Transverse colon (tissue), 4 donors: Measurements from ENCODE around the gene CELSR2. TPM values are rescaled to one million over a fixed set of nuclear protein-coding genes. Genes with fewer than 3 reads are reported as not detected.

ENCODE experiments used
- DNase-seq: peaks from one replicate; pipeline ENCODE4 v3.0.0-alpha.2; 2019
- H3K27ac ChIP-seq, 4 donors: fragments of 200-600 bp; sonication (generic); 2 replicates each; pipeline ENCODE4 v1.5.1; 2016 to 2018; ENCODE audit warnings: inconsistent platforms in 4 of 4
- H3K27me3 ChIP-seq: fragments of 200-600 bp; sonication (generic); 2 replicates; pipeline ENCODE4 v1.5.1; 2017; ENCODE audit warnings: inconsistent platforms
- H3K36me3 ChIP-seq, 4 donors: fragments of 200-600 bp; sonication (generic); 2 replicates each; pipeline ENCODE4 v1.5.1; 2017 to 2019; ENCODE audit warnings: inconsistent platforms in 4 of 4
- H3K4me1 ChIP-seq, 4 donors: fragments of 200-600 bp; sonication (generic); 2 replicates each; pipeline ENCODE4 v1.5.1; 2017 to 2020; ENCODE audit warnings: inconsistent platforms in 4 of 4
- H3K4me3 ChIP-seq, 4 donors: fragments of 200-600 bp; sonication (generic); 1 replicate in 1 of 4; 2 replicates in 3 of 4; pipeline versions ENCODE4 v1.5.1 to v1.6.1; 2017 to 2019; ENCODE audit warnings: inconsistent platforms in 4 of 4
- H3K9me3 ChIP-seq, 2 donors: fragments of 200-600 bp; sonication (generic); 2 replicates each; pipeline ENCODE4 v1.5.1; 2017 to 2019; ENCODE audit warnings: inconsistent platforms in 2 of 2
- CTCF ChIP-seq, 5 experiments: fragments of 200-600 bp in 3 of 5; fragments of 450-650 bp in 2 of 5; sonication (generic) in 3 of 5; IDR thresholded peaks; 1 replicate in 2 of 5; 2 replicates in 3 of 5; pipeline ENCODE4 v1.5.1; 2016 to 2017; ENCODE audit warnings: antibody characterized with exemption in 5 of 5, inconsistent platforms in 3 of 5, mild to moderate bottlenecking in 2 of 5, moderate library complexity in 1 of 5
- EP300 ChIP-seq: sonication (generic); formaldehyde crosslinking; IDR thresholded peaks from one replicate; pipeline ENCODE4 v1.6.1; 2017; ENCODE audit warnings: antibody characterized with exemption, low read depth
- POLR2A ChIP-seq: fragments of 450-650 bp; IDR thresholded peaks from one replicate; pipeline ENCODE4 v1.6.1; 2016; ENCODE audit warnings: antibody characterized with exemption, mild to moderate bottlenecking, moderate library complexity
- POLR2AphosphoS5 ChIP-seq, 3 donors: sonication (generic); formaldehyde crosslinking; IDR thresholded peaks; one replicate each; pipeline ENCODE4 v1.6.1; 2016; ENCODE audit warnings: antibody characterized with exemption in 3 of 3
- WGBS, 2 donors: methylation state at CpG; one replicate each; pipeline ENCODE4 v1.1.5; 2018; ENCODE audit warnings: low coverage in 1 of 2; 5-methylcytosine and 5-hydroxymethylcytosine counted together
- in situ Hi-C, 4 donors: fragments of 200-750 bp; cut with MboI; loops; one replicate each; pipeline versions ENCODE4 v1.15.0 to v1.15.1; 2017; ENCODE audit warnings: low sequenced_read_pairs in 3 of 4, low pct_ligation_motif_present in 1 of 4, low pct_unique_long_range_greater_than_20kb in 1 of 4
- intact Hi-C: fragments of 100-400 bp; cut with DNase I; formaldehyde crosslinking; loops from one replicate; pipeline ENCODE4 v1.15.1; 2023; ENCODE audit warnings: low total_unique reads
- total RNA-seq, 4 donors: library from RNA; depleted of rRNA; stranded (reverse); fragments of >200 nt; gene quantifications; one replicate each; pipeline ENCODE4 v1.1.0, GENCODE V29; 2016

Gene CELSR2
- total RNA-seq, 4 donors from 2014 or later, result 1.8 to 3.7 (median 3.2) TPM

DNA sequence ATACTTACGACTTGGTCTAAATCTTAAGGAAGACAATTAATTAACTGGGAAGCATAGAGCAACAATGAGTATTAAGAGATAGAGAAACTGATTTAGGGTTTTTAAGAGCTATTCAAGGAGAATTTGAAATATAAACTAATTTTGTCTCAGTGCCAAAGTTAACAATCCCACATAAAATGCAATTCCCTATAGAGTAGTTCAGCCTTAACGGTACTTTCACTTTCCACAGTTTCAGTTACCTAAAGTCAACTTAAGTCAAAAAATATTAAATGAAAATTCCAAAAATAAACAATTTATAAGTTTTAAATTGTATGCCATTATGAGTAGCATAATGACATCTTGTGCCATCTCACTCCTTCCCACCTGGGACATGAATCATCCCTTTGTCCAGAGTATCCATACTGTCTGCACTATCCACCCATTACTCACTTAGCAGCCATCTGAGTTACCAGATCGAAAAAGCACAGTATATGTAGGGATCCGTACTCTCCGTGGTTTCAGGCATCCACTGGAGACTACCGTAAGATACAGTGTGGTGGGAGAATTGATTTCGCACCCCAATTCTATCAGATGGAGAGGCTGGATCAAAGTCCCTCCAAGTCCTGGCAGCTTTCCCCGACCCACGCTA is 40.4 kb upstream of the CELSR2 start:
- WGBS, 2 donors, result 38 to 46% methylated on average over 5 to 9 of the region's 9 CpGs
- TF ChIP-seq CTCF (IDR thresholded peaks at IDR 0.05), result no peak
- TF ChIP-seq POLR2AphosphoS5 (IDR thresholded peaks at IDR 0.05), result no peak
- TF ChIP-seq EP300, result no peak
- no peak for TF ChIP-seq POLR2A
- Histone ChIP-seq H3K4me1 (peaks cover 0 to 18% (median 3%) of the 10 kb centered on the region in 4 donors), H3K27ac (no peak overlapping the region), H3K4me3 (peak overlapping the region in 1 of 4 donors; percentile 15), H3K9me3 (no peaks in the 10 kb centered on the region), H3K36me3 (no peaks in the 10 kb centered on the region), H3K27me3 (no peaks in the 10 kb centered on the region)
- no peak for DNase-seq
- intact Hi-C loops, result loop anchor here (1.0 kb wide), 1 partner anchor 38 kb away; no protein-coding TSS in a partner anchor
- in situ Hi-C loops, result no loop called here

GRCh38 chr1:109210058-109210457 is 39.3 kb upstream of the CELSR2 start:
- TF ChIP-seq CTCF (IDR thresholded peaks at IDR 0.05) (no peak), EP300 (no peak), POLR2A (no peak), POLR2AphosphoS5 (IDR thresholded peaks at IDR 0.05) (no peak)
- intact Hi-C loops, result no loop called here
- H3K27ac ChIP-seq, result no peak overlapping the region
- peaks cover 2 to 22% (median 6%) of the 10 kb centered on the region in 4 donors for H3K4me1 ChIP-seq
- H3K36me3 ChIP-seq, result no peaks in the 10 kb centered on the region
- no peaks in the 10 kb centered on the region for H3K27me3 ChIP-seq
- H3K4me3 ChIP-seq, result no peak overlapping the region
- H3K9me3 ChIP-seq, result no peaks in the 10 kb centered on the region
- in situ Hi-C loops, result no loop called here
- no peak for DNase-seq
- WGBS, 2 donors, result 74 to 80% methylated on average over 5 to 8 of the region's 8 CpGs

GRCh38 chr1:109213345-109213823 is 36.0 kb upstream of the CELSR2 start:
- DNase-seq, result no peak
- intact Hi-C loops (no loop called here), in situ Hi-C loops (no loop called here)
- 22 to 40% methylated on average over 7 to 10 of the region's 10 CpGs for WGBS, 2 donors
- H3K4me1 ChIP-seq, result peaks cover 19 to 55% (median 32%) of the 10 kb centered on the region in 4 donors
- H3K27me3 ChIP-seq, result no peaks in the 10 kb centered on the region
- H3K27ac ChIP-seq, result peak overlapping the region; percentile 92 to 98 (median 96)
- TF ChIP-seq EP300 (no peak), POLR2AphosphoS5 (IDR thresholded peaks at IDR 0.05) (no peak), POLR2A (no peak), CTCF (IDR thresholded peaks at IDR 0.05) (no peak)
- H3K9me3 ChIP-seq, result no peaks in the 10 kb centered on the region
- H3K36me3 ChIP-seq, result no peaks in the 10 kb centered on the region
- peak overlapping the region; percentile 26 to 90 (median 82) for H3K4me3 ChIP-seq

DNA sequence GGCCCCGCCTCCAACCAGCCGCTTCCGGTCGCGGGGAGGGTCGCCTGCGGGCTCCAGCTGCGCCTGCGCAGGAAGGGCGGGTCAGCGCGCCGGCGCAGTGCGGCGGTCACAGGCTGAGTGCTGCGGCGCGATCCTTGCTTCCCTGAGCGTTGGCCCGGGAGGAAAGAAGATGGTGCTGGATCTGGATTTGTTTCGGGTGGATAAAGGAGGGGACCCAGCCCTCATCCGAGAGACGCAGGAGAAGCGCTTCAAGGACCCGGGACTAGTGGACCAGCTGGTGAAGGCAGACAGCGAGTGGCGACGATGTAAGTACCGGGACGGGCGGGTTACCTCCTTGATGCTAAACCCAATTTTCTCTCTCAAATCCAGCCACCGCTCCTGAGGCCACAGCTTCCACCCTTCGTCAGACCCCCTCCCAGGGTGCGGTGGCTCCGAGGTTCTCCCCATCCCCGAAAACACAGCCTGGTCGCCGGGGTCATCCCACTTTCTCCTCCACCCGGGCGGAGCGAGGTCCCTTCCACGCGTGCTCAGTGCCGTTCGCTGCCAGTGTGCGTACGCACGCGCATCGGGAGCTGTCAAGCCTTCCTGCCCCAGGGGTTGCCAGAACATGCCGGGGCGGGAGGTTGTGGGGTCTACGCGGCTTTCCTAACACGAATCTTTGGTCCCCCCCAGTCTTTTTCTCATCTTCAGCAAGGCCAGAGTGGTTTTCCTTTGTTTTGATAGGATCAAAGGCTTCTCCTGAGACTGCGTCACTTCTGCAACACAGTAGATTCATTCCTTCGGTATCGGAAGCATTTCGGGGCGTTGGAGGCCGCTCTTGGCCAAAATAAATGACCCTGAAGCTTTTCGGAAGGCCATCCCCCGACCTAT is 35.3 kb upstream of the CELSR2 start, which contains the start of gene SARS1:
Gene SARS1 (plus strand): TSS at position 95 of the 870 bp plus-strand sequence. CDS start 75 bp downstream, at position 170.
- in situ Hi-C loops (no loop called here), intact Hi-C loops (no loop called here)
- Histone ChIP-seq H3K4me1 (peaks cover 19 to 53% (median 32%) of the 10 kb centered on the region in 4 donors), H3K27me3 (no peaks in the 10 kb centered on the region), H3K36me3 (no peaks in the 10 kb centered on the region), H3K27ac (peak within 1 kb of the TSS; percentile 92 to 98 (median 96)), H3K9me3 (no peaks in the 10 kb centered on the region), H3K4me3 (peak within 1 kb of the TSS; percentile 55 to 90 (median 82))
- peak; percentile 93 for TF ChIP-seq POLR2A
- TF ChIP-seq EP300, result no peak
- TF ChIP-seq POLR2AphosphoS5 (IDR thresholded peaks at IDR 0.05), result peak; percentile 95 to 97 (median 97)
- WGBS, 2 donors, result 0% methylated on average over 21 to 52 of the region's 64 CpGs
- DNase-seq, result peak; percentile 92
